Activated naive CD4-positive, alpha-beta T cell treated with anti-CD3 and anti-CD28 coated beads, Interleukin-2, amount 50 U/mL, for 24 hours (primary cell): Measurements from ENCODE around the gene JMJD4.

ENCODE experiments used
- H3K27ac Mint-ChIP-seq: one replicate; pipeline ENCODE4 v1.8.0; 2021; ENCODE audit warnings: mild to moderate bottlenecking, mixed read lengths
- H3K27me3 Mint-ChIP-seq: one replicate; pipeline ENCODE4 v1.8.0; 2021; ENCODE audit warnings: mixed read lengths
- H3K36me3 Mint-ChIP-seq: one replicate; pipeline ENCODE4 v1.8.0; 2021; ENCODE audit warnings: mixed read lengths
- H3K4me1 Mint-ChIP-seq: one replicate; pipeline ENCODE4 v1.8.0; 2021; ENCODE audit warnings: mixed read lengths
- H3K4me3 Mint-ChIP-seq: one replicate; pipeline ENCODE4 v1.8.0; 2021; ENCODE audit warnings: mild to moderate bottlenecking, mixed read lengths
- H3K9me3 Mint-ChIP-seq: one replicate; pipeline ENCODE4 v1.8.0; 2021; ENCODE audit warnings: mixed read lengths

The JMJD4 gene, protein sequence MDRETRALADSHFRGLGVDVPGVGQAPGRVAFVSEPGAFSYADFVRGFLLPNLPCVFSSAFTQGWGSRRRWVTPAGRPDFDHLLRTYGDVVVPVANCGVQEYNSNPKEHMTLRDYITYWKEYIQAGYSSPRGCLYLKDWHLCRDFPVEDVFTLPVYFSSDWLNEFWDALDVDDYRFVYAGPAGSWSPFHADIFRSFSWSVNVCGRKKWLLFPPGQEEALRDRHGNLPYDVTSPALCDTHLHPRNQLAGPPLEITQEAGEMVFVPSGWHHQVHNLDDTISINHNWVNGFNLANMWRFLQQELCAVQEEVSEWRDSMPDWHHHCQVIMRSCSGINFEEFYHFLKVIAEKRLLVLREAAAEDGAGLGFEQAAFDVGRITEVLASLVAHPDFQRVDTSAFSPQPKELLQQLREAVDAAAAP

DNA sequence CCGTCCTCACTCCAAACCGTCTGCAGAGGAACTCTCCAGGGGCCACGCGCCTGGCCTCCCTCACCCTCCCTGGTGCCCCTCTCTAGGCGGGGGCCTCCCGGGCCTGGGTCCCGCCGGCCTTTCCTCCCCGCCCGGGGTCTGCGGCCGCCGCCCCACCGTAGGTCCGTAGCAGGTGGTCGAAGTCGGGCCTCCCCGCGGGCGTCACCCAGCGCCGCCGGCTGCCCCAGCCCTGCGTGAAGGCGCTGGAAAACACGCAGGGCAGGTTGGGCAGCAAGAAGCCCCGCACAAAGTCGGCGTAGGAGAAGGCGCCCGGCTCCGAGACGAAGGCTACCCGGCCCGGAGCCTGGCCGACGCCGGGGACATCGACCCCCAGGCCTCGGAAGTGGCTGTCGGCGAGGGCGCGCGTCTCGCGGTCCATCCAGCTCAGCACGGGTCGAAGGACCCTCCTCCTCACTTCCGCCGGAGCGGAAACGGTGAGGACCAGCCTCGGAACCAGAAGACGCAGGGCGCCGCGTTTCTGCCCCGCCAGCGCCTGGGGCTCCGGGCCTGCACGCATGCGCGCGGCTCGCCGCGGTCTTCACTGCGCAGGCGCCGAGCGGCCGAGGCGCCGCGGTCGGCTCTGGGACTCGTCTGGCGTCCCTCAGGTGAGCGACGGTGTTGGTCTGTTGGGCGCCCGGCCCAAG is at the start of gene JMJD4, which contains the start of gene SNAP47:
Gene JMJD4, minus strand, starts transcription at position 447 of the 683 bp plus-strand sequence. Its CDS starts 29 bp downstream, at position 418.
Gene SNAP47, plus strand, starts transcription at position 580 of the 683 bp plus-strand sequence. CDS start 12,302 bp downstream, outside the sequence.
- H3K9me3 Mint-ChIP-seq: no peaks in the 10 kb centered on the region
- H3K36me3 Mint-ChIP-seq: peaks cover 2% of the 10 kb centered on the region
- peak within 1 kb of the TSS; percentile 93 for H3K4me3 Mint-ChIP-seq
- H3K4me1 Mint-ChIP-seq: peaks cover 45% of the 10 kb centered on the region
- H3K27ac Mint-ChIP-seq: peak within 1 kb of the TSS; percentile 89
- H3K27me3 Mint-ChIP-seq: no peaks in the 10 kb centered on the region

DNA sequence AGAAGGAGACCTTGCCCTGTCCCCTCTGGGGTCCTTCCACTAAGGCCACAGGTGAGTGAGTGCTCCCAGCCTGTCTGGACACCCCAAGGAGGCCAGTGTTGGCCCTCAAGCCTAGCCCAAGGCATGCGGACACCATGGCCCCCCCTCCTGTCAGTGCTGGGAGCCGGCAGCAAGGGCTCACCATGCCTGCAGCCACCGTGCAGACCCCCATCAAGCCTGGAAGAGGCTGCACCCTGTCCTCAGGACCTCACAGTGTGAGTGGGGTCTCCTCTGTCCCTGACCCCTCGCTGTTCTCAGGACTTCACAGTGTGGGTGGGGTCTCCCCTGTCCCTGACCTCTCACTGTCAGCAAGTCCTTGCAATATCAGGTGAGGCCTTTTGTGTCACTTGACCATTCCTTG is 47.1 kb upstream of the JMJD4 start:
- H3K36me3 Mint-ChIP-seq: peaks cover 3% of the 10 kb centered on the region
- peaks cover 3% of the 10 kb centered on the region for H3K4me1 Mint-ChIP-seq
- H3K27me3 Mint-ChIP-seq: no peaks in the 10 kb centered on the region
- no peak overlapping the region for H3K4me3 Mint-ChIP-seq
- no peaks in the 10 kb centered on the region for H3K9me3 Mint-ChIP-seq
- no peak overlapping the region for H3K27ac Mint-ChIP-seq

DNA sequence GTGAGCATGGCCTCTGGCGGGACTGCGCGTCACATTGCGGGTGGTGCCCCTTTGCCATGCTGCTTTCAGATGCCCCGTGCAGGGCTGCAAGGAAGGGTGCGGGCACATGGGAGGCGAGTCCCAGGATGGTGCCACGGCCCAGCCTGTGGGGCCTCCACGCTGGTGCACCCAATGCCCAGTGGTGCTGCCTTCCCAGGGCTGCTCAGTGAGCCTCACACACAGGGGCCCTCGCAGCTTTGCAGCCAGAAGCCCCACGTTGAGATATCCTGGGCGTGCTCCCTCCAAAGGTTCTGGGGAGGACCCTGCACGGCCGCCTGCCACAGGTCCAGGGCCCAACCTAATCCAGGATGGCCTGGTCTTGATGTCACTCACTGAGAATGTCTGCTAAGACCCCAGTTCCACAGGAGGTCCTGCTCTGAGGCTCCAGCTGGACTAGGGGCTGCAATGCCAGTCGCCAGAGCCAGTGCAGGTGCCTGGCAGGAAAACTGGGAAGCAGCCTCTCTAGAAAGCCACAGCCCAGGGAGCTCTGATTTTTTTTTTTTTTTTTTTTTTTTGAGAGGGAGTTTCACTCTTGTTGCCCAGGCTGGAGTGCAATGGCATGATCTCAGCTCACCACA is 46.3 kb upstream of the JMJD4 start:
- H3K27me3 Mint-ChIP-seq: no peaks in the 10 kb centered on the region
- H3K27ac Mint-ChIP-seq: no peak overlapping the region
- H3K4me1 Mint-ChIP-seq: no peaks in the 10 kb centered on the region
- no peak overlapping the region for H3K4me3 Mint-ChIP-seq
- peaks cover 3% of the 10 kb centered on the region for H3K36me3 Mint-ChIP-seq
- H3K9me3 Mint-ChIP-seq: no peaks in the 10 kb centered on the region

- Mint-ChIP-seq H3K36me3 (peaks cover 3% of the 10 kb centered on the region), H3K27ac (no peak overlapping the region), H3K9me3 (no peaks in the 10 kb centered on the region), H3K4me1 (no peaks in the 10 kb centered on the region), H3K27me3 (no peaks in the 10 kb centered on the region), H3K4me3 (no peak overlapping the region)
Observed at GRCh38 chr1:227780101-227781044, 45.3 kb upstream of the JMJD4 start.

DNA sequence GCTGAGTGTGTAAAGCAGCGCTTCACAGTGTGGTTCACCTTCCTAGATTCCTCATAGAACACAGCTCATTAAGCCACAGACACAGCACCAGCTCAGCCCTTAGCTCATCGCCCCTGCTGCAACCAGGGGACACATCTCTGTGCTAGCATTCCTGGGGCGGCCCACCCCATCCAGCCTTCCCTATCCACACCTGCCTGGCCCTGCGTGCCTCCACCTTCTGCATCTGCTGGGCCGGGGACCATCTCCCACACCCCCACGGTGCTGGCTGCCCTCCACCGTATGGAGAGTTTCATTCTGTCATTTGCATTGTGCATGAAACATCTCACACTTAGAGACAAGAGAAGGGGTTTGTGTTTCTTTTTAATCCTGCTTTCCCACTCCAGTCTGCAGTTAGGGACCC is 44.6 kb upstream of the JMJD4 start:
- H3K4me3 Mint-ChIP-seq: no peak overlapping the region
- H3K9me3 Mint-ChIP-seq: no peaks in the 10 kb centered on the region
- H3K4me1 Mint-ChIP-seq: no peaks in the 10 kb centered on the region
- H3K27me3 Mint-ChIP-seq: no peaks in the 10 kb centered on the region
- no peak overlapping the region for H3K27ac Mint-ChIP-seq
- H3K36me3 Mint-ChIP-seq: peaks cover 3% of the 10 kb centered on the region

GRCh38 chr1:227779021-227779441 is 43.9 kb upstream of the JMJD4 start:
- Mint-ChIP-seq H3K4me3 (no peak overlapping the region), H3K27ac (no peak overlapping the region), H3K4me1 (peaks cover 6% of the 10 kb centered on the region), H3K9me3 (no peaks in the 10 kb centered on the region), H3K27me3 (no peaks in the 10 kb centered on the region), H3K36me3 (peaks cover 4% of the 10 kb centered on the region)

DNA sequence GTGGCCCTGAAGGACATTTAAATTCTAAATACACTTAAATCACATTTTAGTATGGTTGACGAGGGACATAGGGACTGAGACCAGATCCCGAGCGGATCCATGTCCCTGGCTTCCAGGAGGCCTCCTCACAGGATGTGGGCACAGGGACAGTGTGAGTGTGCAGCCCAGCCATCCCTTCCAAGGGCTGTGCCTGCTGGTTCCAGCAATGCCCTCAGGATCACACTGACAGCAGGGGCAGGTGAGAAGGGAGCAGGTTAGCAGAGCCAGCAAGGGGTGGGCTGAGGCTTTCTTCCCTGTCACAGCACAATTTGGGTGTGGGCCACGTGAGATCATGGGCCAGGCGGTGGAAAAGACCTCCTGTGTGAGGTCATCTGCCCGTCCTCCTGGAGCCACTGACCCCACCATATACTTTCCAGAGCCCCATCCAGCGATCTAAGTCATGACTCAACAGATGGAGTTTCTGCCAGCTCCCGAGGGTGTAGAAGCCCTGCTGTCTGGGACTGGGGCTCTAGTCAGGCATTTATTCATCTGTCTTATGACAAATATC is 43.4 kb upstream of the JMJD4 start:
- Mint-ChIP-seq H3K36me3 (peaks cover 6% of the 10 kb centered on the region), H3K27me3 (no peaks in the 10 kb centered on the region), H3K4me3 (no peak overlapping the region), H3K27ac (no peak overlapping the region), H3K9me3 (no peaks in the 10 kb centered on the region), H3K4me1 (peaks cover 11% of the 10 kb centered on the region)

GRCh38 chr1:227777646-227778045 is 42.5 kb upstream of the JMJD4 start:
- Mint-ChIP-seq H3K9me3 (no peaks in the 10 kb centered on the region), H3K36me3 (peaks cover 6% of the 10 kb centered on the region), H3K4me1 (peaks cover 12% of the 10 kb centered on the region), H3K4me3 (no peak overlapping the region), H3K27ac (no peak overlapping the region), H3K27me3 (no peaks in the 10 kb centered on the region)

DNA sequence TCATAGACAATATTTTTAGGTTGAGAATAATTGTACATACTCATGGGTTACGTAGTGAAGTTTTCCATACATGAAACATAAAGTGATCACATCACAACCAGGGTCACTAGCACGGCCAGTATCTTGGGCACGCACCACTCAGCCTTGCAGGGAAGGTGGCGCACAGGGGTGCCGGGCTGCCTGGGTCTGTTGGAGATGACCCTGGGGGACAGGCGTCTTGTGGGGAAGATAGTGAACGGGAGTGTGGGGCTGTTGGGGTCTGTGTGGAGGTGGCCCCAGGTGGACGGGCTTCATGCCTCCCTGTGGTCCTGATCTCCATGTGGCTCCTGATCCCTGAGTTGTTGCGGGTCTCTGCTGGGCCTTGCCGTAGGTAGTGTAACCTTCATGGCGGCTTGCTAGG is 42.1 kb upstream of the JMJD4 start:
- no peaks in the 10 kb centered on the region for H3K27me3 Mint-ChIP-seq
- H3K4me3 Mint-ChIP-seq: no peak overlapping the region
- H3K9me3 Mint-ChIP-seq: no peaks in the 10 kb centered on the region
- H3K36me3 Mint-ChIP-seq: peaks cover 6% of the 10 kb centered on the region
- peaks cover 16% of the 10 kb centered on the region for H3K4me1 Mint-ChIP-seq
- no peak overlapping the region for H3K27ac Mint-ChIP-seq

DNA sequence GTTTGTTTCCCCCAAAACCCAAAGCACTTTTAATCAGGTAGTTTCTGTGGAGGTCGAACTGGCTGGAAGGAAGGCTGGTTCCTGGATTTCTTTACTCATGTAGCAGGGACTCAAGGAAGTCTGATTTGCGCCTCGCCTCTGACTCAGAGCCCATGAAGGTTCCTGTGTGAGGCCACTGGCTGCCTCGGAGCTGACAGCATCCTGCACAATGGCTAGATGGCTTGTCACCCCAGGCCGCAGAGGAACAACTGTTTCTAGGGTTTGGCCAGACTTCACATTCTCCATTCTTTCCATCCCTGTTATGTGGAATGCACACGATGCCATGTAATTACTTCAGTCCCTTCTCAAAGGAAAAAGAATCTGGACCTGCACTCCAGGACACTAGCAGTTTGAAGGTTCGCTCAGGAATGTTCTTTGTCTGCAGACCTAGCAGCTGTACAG is 41.2 kb upstream of the JMJD4 start:
- no peaks in the 10 kb centered on the region for H3K27me3 Mint-ChIP-seq
- no peak overlapping the region for H3K27ac Mint-ChIP-seq
- no peaks in the 10 kb centered on the region for H3K9me3 Mint-ChIP-seq
- peaks cover 16% of the 10 kb centered on the region for H3K4me1 Mint-ChIP-seq
- no peak overlapping the region for H3K4me3 Mint-ChIP-seq
- peaks cover 6% of the 10 kb centered on the region for H3K36me3 Mint-ChIP-seq

- no peaks in the 10 kb centered on the region for H3K27me3 Mint-ChIP-seq
- peaks cover 6% of the 10 kb centered on the region for H3K36me3 Mint-ChIP-seq
- H3K4me1 Mint-ChIP-seq: peaks cover 16% of the 10 kb centered on the region
- no peak overlapping the region for H3K4me3 Mint-ChIP-seq
- H3K9me3 Mint-ChIP-seq: no peaks in the 10 kb centered on the region
- H3K27ac Mint-ChIP-seq: no peak overlapping the region
Observed at GRCh38 chr1:227775841-227776240, 40.7 kb upstream of the JMJD4 start.

DNA sequence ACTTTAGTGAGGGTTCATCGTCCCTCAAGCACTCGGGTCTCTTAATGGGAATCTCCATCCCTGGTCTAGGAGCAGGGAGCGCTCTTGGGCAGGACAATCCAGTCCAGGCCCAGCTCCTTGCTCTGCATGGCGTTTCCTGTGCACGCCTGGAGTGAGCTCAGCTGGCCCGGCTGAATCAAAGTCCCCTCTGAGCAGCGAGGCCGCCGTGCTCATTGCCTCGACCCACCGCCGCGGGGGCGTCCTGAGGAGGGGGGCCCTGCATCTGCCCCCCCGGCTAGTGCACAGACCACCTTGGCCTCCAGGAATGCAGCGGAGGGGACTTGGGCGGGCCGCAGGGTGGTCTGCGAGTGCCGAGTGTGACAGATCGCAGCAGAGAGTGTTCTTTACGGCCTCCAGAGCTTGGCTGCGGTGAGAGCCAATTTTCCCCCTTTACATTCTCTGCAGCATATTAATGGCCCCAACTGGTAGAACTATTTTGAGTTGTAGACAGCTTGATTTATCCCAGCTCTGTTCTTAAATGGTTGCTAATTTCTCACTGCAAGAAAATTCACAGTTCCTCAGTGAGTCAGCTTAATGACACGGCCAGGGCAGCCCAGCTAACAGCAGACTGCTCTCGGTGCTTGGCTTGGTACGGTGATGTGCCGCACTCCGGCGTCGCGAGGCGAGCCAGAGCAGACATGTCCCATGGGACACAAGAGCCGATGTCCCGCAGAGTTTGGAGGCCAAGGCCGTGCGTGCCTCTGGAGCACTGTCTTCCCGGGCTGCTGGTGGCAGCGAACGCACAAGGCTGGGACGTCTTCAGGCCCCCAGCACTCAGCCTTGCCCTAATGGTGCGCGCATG is 39.9 kb upstream of the JMJD4 start:
- Mint-ChIP-seq H3K4me1 (peaks cover 16% of the 10 kb centered on the region), H3K27ac (no peak overlapping the region), H3K27me3 (no peaks in the 10 kb centered on the region), H3K9me3 (no peaks in the 10 kb centered on the region), H3K36me3 (peaks cover 8% of the 10 kb centered on the region), H3K4me3 (no peak overlapping the region)

DNA sequence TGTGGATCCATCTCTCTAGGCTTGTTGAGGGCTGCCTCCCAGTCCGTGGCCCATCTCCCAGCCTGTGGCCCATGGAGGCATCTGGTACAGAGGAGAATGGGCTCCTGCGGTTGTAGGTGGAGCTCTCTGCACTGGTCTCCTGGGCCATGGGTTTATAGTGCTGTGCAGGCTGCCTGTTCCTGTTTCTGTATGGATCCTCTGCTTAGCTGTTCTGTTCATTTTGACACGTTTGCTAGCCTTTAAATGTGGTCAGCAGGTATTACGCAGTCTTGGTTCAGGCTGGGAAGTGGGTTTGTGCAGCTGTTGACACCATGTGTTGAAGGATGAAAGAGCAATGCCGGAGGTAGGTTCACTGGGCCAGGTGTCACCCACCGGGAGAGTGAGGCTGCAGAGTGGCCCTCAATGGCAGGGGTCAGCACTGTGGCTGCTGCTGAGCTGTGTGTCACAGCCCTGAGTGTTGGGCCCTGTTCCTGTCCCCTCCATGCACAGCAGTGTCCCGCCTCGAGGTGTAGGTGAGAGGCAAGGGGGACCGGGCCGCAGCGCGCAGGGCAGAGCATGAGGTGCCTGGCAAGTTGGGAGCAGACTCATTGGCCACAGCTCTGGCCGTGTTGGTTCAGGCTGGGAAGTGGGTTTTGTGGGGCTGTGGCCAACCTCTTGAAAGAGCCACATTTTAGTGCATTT is 39.1 kb upstream of the JMJD4 start:
- Mint-ChIP-seq H3K36me3 (peaks cover 8% of the 10 kb centered on the region), H3K4me3 (no peak overlapping the region), H3K9me3 (no peaks in the 10 kb centered on the region), H3K27ac (no peak overlapping the region), H3K4me1 (peaks cover 16% of the 10 kb centered on the region), H3K27me3 (no peaks in the 10 kb centered on the region)

DNA sequence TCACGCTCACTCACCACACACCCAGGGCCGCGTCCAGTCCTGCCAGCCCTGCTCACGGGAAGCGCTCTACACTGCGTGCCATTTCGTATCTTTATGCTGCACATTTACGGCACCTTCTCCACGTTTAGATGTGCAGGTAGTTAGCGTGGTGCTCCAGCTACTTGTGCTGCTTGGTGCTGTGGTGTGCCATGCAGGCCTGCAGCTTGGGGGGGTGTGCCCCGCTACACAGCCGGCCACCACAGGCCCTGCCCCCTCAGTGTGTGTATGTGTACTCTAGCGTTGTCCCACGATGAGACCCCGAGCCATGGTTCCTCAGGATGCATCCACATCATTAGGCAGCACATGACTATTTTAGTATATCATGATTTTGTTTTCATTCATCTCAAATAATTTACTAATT is 38.5 kb upstream of the JMJD4 start:
- H3K36me3 Mint-ChIP-seq: peaks cover 11% of the 10 kb centered on the region
- no peak overlapping the region for H3K27ac Mint-ChIP-seq
- H3K9me3 Mint-ChIP-seq: no peaks in the 10 kb centered on the region
- H3K4me3 Mint-ChIP-seq: no peak overlapping the region
- H3K27me3 Mint-ChIP-seq: no peaks in the 10 kb centered on the region
- peaks cover 18% of the 10 kb centered on the region for H3K4me1 Mint-ChIP-seq
